Neural cell (in vitro differentiated cells): ENCODE measurements around the gene CLDN4. TPM values are rescaled to one million over a fixed set of nuclear protein-coding genes. Genes with fewer than 3 reads are reported as not detected.

Experiments
- H2AFZ ChIP-seq: fragments of 200-600, 300-800 bp; sonication (generic), shearing (Covaris generic); 2 replicates; pipeline ENCODE4 v1.6.0; 2014; ENCODE audit warnings: low read depth, mild to moderate bottlenecking, antibody characterized with exemption, low read length, moderate library complexity
- H3F3A ChIP-seq: fragments of 200-600 bp; shearing (Covaris generic); 2 replicates; pipeline ENCODE4 v1.6.1; 2016; ENCODE audit warnings: mild to moderate bottlenecking, moderate library complexity, mixed read lengths, antibody characterized with exemption, low read length; ENCODE audit not compliant: insufficient read depth, poor library complexity, severe bottlenecking
- H3K27ac ChIP-seq: fragments of 200-600, 300-800 bp; sonication (generic), shearing (Covaris generic); 2 replicates; pipeline ENCODE4 v1.5.1; 2014; ENCODE audit warnings: mild to moderate bottlenecking, low read length, moderate library complexity
- H3K27me3 ChIP-seq: fragments of 300-800, 200-600 bp; sonication (generic), shearing (Covaris generic); 2 replicates; pipeline ENCODE4 v1.6.0; 2014; ENCODE audit warnings: mild to moderate bottlenecking, low read depth, low read length, moderate library complexity; ENCODE audit not compliant: insufficient read depth
- H3K36me3 ChIP-seq: fragments of 300-800, 200-600 bp; sonication (generic), shearing (Covaris generic); 2 replicates; pipeline ENCODE4 v1.5.1; 2014; ENCODE audit warnings: mild to moderate bottlenecking, antibody characterized with exemption, low read length, moderate library complexity; ENCODE audit not compliant: insufficient read depth
- H3K4me2 ChIP-seq: fragments of 300-800, 200-600 bp; sonication (generic), shearing (Covaris generic); 2 replicates; pipeline ENCODE4 v1.6.0; 2014; ENCODE audit warnings: mild to moderate bottlenecking, low read length
- H3K4me3 ChIP-seq: fragments of 300-800, 200-600 bp; sonication (generic), shearing (Covaris generic); 2 replicates; pipeline ENCODE4 v1.5.1; 2014; ENCODE audit warnings: mild to moderate bottlenecking, low read length, moderate library complexity
- H3K79me2 ChIP-seq: fragments of 200-600 bp; shearing (Covaris generic); replicated peaks from 2 replicates; pipeline ENCODE4 v1.6.0; 2014; ENCODE audit warnings: mild to moderate bottlenecking, low read length, moderate library complexity; ENCODE audit not compliant: insufficient read depth
- H3K9ac ChIP-seq: fragments of 300-800, 200-600 bp; sonication (generic), shearing (Covaris generic); 2 replicates; pipeline ENCODE4 v1.6.1; 2016; ENCODE audit warnings: mild to moderate bottlenecking, low read length, mixed read lengths
- H3K9me2 ChIP-seq: fragments of 200-600 bp; shearing (Covaris generic); 2 replicates; pipeline ENCODE4 v1.6.1; 2016; ENCODE audit warnings: mild to moderate bottlenecking, low read length, mixed read lengths; ENCODE audit not compliant: insufficient read depth
- H3K9me3 ChIP-seq: fragments of 200-600, 300-800 bp; sonication (generic), shearing (Covaris generic); 2 replicates; pipeline ENCODE4 v1.6.1; 2016; ENCODE audit warnings: mild to moderate bottlenecking, mixed run types, low read length, moderate library complexity, mixed read lengths
- H4K20me1 ChIP-seq: fragments of 200-600 bp; shearing (Covaris generic); 2 replicates; pipeline ENCODE4 v1.6.1; 2016; ENCODE audit warnings: mild to moderate bottlenecking, mixed run types; ENCODE audit not compliant: insufficient read depth
- CTCF ChIP-seq: fragments of 450-650 bp; IDR thresholded peaks from 2 replicates; pipeline ENCODE4 v1.5.1; 2014; ENCODE audit warnings: antibody characterized with exemption, mild to moderate bottlenecking, moderate library complexity; ENCODE audit not compliant: poor library complexity, severe bottlenecking
- EP300 ChIP-seq: fragments of 450-650 bp; conservative IDR thresholded peaks from 2 replicates; pipeline ENCODE4 v1.6.1; 2014; ENCODE audit warnings: antibody characterized with exemption, mild to moderate bottlenecking, moderate library complexity; ENCODE audit not compliant: poor library complexity, severe bottlenecking
- EZH2 ChIP-seq: fragments of 200-600, 300-800 bp; shearing (Covaris generic), sonication (generic); IDR thresholded peaks from 2 replicates; pipeline ENCODE4 v1.6.1; 2014; ENCODE audit warnings: antibody characterized with exemption, low read length, borderline replicate concordance, mild to moderate bottlenecking; ENCODE audit not compliant: insufficient read depth, poor library complexity, severe bottlenecking
- MXI1 ChIP-seq: fragments of 450-650 bp; conservative IDR thresholded peaks from 2 replicates; pipeline ENCODE4 v1.6.1; 2014; ENCODE audit warnings: antibody characterized with exemption, mild to moderate bottlenecking; ENCODE audit not compliant: poor library complexity, severe bottlenecking
- POLR2AphosphoS5 ChIP-seq: IDR thresholded peaks from 2 replicates; pipeline ENCODE4 v1.6.1; 2012
- RAD21 ChIP-seq: fragments of 450-650 bp; conservative IDR thresholded peaks from 2 replicates; pipeline ENCODE4 v1.6.1; 2014; ENCODE audit warnings: antibody characterized with exemption, mild to moderate bottlenecking, moderate library complexity
- SMC3 ChIP-seq: fragments of 450-650 bp; conservative IDR thresholded peaks from 2 replicates; pipeline ENCODE4 v1.6.1; 2014; ENCODE audit warnings: antibody characterized with exemption, mild to moderate bottlenecking, moderate library complexity; ENCODE audit not compliant: poor library complexity
- TAF1 ChIP-seq: IDR thresholded peaks from 2 replicates; pipeline ENCODE4 v1.6.1; 2012; ENCODE audit warnings: low read depth
- polyA plus RNA-seq: library from polyadenylated mRNA; depleted of rRNA; stranded (reverse); fragments of >200 nt; gene quantifications from 2 replicates; pipeline ENCODE4 v1.2.3, GENCODE V29; 2014
- TF ChIP-seq, protein P1 (sequence below): IDR thresholded peaks from 2 replicates; pipeline ENCODE4 v1.6.1; 2012; ENCODE audit warnings: borderline replicate concordance

Gene CLDN4
- polyA plus RNA-seq, 1 donor from 2014 or later = 0.09 TPM

DNA sequence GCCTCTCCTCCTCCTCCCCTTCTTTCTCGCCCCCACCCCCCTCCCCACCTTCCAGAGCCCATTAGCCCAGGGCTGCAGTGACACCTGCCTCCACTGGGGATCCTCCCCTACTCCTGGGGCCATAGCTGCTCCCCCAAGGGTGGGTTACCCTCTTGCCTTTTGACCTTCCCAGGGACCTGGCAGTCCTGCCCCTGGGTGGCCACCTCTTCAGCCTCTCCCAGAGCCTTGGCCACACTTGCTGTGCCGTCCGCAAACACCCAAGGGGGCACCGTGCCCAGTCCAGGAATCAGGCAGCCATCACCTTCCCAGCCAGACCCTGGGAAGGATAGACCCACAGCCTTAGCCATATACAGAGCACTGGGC is 19.8 kb upstream of the CLDN4 start:
- H3K36me3 ChIP-seq = no peaks in the 10 kb centered on the region
- no peaks in the 10 kb centered on the region for H3K79me2 ChIP-seq
- no peaks in the 10 kb centered on the region for H3K9me2 ChIP-seq
- H3K4me3 ChIP-seq = no peak overlapping the region
- H4K20me1 ChIP-seq = no peaks in the 10 kb centered on the region
- H3K27ac ChIP-seq = no peak overlapping the region
- H3K9me3 ChIP-seq = no peaks in the 10 kb centered on the region
- H3K9ac ChIP-seq = no peak overlapping the region
- no peaks in the 10 kb centered on the region for H3F3A ChIP-seq
- H2AFZ ChIP-seq = no peak overlapping the region
- no peaks in the 10 kb centered on the region for H3K27me3 ChIP-seq
- TF ChIP-seq EP300 = no peak
- TF ChIP-seq POLR2AphosphoS5 = no peak
- no peak for TF ChIP-seq SMC3
- H3K4me2 ChIP-seq = no peak overlapping the region

- Histone ChIP-seq H3K79me2 (no peaks in the 10 kb centered on the region), H3K9ac (no peak overlapping the region), H3K4me2 (no peak overlapping the region), H3K27ac (no peak overlapping the region), H3K9me3 (no peaks in the 10 kb centered on the region), H3F3A (no peaks in the 10 kb centered on the region), H3K27me3 (no peaks in the 10 kb centered on the region), H2AFZ (no peak overlapping the region), H4K20me1 (no peaks in the 10 kb centered on the region), H3K9me2 (no peaks in the 10 kb centered on the region), H3K4me3 (no peak overlapping the region), H3K36me3 (no peaks in the 10 kb centered on the region)
- TF ChIP-seq EP300 (no peak), EZH2 (no peak), CTCF (no peak), POLR2AphosphoS5 (no peak), MXI1 (no peak), SMC3 (no peak), TAF1 (no peak), RAD21 (no peak)
- TF ChIP-seq, protein P1, sequence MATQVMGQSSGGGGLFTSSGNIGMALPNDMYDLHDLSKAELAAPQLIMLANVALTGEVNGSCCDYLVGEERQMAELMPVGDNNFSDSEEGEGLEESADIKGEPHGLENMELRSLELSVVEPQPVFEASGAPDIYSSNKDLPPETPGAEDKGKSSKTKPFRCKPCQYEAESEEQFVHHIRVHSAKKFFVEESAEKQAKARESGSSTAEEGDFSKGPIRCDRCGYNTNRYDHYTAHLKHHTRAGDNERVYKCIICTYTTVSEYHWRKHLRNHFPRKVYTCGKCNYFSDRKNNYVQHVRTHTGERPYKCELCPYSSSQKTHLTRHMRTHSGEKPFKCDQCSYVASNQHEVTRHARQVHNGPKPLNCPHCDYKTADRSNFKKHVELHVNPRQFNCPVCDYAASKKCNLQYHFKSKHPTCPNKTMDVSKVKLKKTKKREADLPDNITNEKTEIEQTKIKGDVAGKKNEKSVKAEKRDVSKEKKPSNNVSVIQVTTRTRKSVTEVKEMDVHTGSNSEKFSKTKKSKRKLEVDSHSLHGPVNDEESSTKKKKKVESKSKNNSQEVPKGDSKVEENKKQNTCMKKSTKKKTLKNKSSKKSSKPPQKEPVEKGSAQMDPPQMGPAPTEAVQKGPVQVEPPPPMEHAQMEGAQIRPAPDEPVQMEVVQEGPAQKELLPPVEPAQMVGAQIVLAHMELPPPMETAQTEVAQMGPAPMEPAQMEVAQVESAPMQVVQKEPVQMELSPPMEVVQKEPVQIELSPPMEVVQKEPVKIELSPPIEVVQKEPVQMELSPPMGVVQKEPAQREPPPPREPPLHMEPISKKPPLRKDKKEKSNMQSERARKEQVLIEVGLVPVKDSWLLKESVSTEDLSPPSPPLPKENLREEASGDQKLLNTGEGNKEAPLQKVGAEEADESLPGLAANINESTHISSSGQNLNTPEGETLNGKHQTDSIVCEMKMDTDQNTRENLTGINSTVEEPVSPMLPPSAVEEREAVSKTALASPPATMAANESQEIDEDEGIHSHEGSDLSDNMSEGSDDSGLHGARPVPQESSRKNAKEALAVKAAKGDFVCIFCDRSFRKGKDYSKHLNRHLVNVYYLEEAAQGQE = no peak
Observed at GRCh38 chr7:73811760-73812168, 19.0 kb upstream of the CLDN4 start.

- no peaks in the 10 kb centered on the region for H3K79me2 ChIP-seq
- no peaks in the 10 kb centered on the region for H3K36me3 ChIP-seq
Observed at GRCh38 chr7:73812996-73813395, 17.8 kb upstream of the CLDN4 start.

More at GRCh38 chr7:73812996-73813395, 17.8 kb upstream of the CLDN4 start:
- Histone ChIP-seq H3K27ac (no peak overlapping the region), H3K9me3 (no peaks in the 10 kb centered on the region), H4K20me1 (no peaks in the 10 kb centered on the region), H3K4me2 (no peak overlapping the region), H3K27me3 (no peaks in the 10 kb centered on the region), H3K4me3 (no peak overlapping the region), H2AFZ (no peak overlapping the region), H3K9ac (no peak overlapping the region), H3K9me2 (no peaks in the 10 kb centered on the region), H3F3A (no peaks in the 10 kb centered on the region)
- TF ChIP-seq EP300 = no peak
- no peak for TF ChIP-seq EZH2
- TF ChIP-seq RAD21 = no peak
- TF ChIP-seq, protein P1 = no peak
- TF ChIP-seq TAF1 = no peak
- no peak for TF ChIP-seq SMC3
- no peak for TF ChIP-seq POLR2AphosphoS5
- no peak for TF ChIP-seq MXI1
- no peak for TF ChIP-seq CTCF
